Adrenal gland (tissue), 5 donors: ENCODE data around the gene BEST2.

Source experiments
- CTCF ChIP-seq, 6 experiments: fragments of 450-650 bp in 4 of 6; fragments of 200-600 bp in 2 of 6; sonication (generic) in 1 of 6; IDR thresholded peaks; 1 replicate in 5 of 6; 2 replicates in 1 of 6; pipeline versions ENCODE4 v1.5.1 to v1.8.0; 2016 to 2021; ENCODE audit warnings: antibody characterized with exemption in 6 of 6, mild to moderate bottlenecking in 2 of 6, moderate library complexity in 1 of 6
- POLR2A ChIP-seq, 2 donors: fragments of 450-650 bp; IDR thresholded peaks; one replicate each; pipeline ENCODE4 v1.6.1; 2017; ENCODE audit warnings: antibody characterized with exemption in 2 of 2, mild to moderate bottlenecking in 2 of 2, moderate library complexity in 1 of 2
- donor health status: DM: no; HTN: no; CAD: no.

GRCh38 chr19:12783849-12784393 is 32.3 kb downstream of the BEST2 start:
- TF ChIP-seq POLR2A (IDR thresholded peaks at IDR 0.05) (no peak), CTCF (IDR thresholded peaks at IDR 0.05) (no peak)
